Thyroid gland (tissue), 4 donors: ENCODE results near the gene PHYKPL.

ENCODE experiments used
- CTCF ChIP-seq, 6 experiments: fragments of 200-600 bp in 3 of 6; fragments of 450-650 bp in 3 of 6; sonication (generic) in 3 of 6; IDR thresholded peaks; one replicate each; pipeline ENCODE4 v1.5.1; 2016 to 2019; ENCODE audit warnings: antibody characterized with exemption in 6 of 6, mild to moderate bottlenecking in 2 of 6, inconsistent platforms in 1 of 6, moderate library complexity in 1 of 6
- POLR2A ChIP-seq, 2 donors: fragments of 450-650 bp; IDR thresholded peaks; one replicate each; pipeline ENCODE4 v1.6.1; 2017; ENCODE audit warnings: antibody characterized with exemption in 2 of 2, mild to moderate bottlenecking in 2 of 2, moderate library complexity in 1 of 2

- TF ChIP-seq POLR2A (IDR thresholded peaks at IDR 0.05) (no peak), CTCF (IDR thresholded peaks at IDR 0.05) (no peak)
Measured at GRCh38 chr5:178246624-178247279, 14.2 kb upstream of the PHYKPL start.
